ENCODE results near the gene DIO1. TPM values are rescaled to one million over a fixed set of nuclear protein-coding genes. Genes with fewer than 3 reads are reported as not detected.
A peak's percentile ranks its signal among the peaks of the same experiment; 100 is the strongest.

Gene DIO1
- total and polyA plus RNA-seq, 9 of the 15 experiments (the other 6 are each of a cell fraction or from before 2014, with no cell fraction given), result not detected

DNA sequence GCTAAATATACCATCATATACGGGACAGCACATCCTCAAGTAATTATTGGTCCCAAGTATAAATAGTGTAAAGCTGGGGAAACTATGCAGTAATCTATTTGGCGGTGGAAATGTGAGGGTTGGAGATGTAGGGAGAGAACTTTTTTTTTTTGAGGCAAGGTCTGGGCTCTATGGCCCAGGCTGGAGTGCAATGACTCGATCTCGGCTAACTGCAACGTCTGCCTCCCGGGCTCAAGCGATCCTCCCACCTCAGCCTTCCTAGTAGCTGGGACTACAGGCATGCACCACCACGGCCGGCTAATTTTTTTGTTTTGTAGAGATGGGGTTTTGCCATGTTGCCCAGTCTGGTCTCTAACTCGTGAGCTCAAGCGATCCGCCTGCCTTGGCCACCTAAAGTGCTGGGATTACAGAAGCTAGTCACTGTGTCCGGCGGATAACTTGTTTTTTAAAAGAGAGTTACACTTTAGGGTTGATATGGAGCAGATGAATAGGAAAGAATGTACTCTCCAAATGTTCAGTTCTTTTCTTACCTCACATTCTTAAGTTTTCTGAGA, 49.6 kb downstream of the DIO1 start (continued):
- TF ChIP-seq ZBTB40 (IDR thresholded peaks at IDR 0.05), result peak; percentile 9; the same call in 1 of the 2 replicates
- TF ChIP-seq ZBTB40 (CRISPR knock-in tag; IDR thresholded peaks at IDR 0.05), result no peak
- no peak for TF ChIP-seq PRMT5 (CRISPR knock-in tag; IDR thresholded peaks at IDR 0.05)
- TF ChIP-seq, protein P1, sequence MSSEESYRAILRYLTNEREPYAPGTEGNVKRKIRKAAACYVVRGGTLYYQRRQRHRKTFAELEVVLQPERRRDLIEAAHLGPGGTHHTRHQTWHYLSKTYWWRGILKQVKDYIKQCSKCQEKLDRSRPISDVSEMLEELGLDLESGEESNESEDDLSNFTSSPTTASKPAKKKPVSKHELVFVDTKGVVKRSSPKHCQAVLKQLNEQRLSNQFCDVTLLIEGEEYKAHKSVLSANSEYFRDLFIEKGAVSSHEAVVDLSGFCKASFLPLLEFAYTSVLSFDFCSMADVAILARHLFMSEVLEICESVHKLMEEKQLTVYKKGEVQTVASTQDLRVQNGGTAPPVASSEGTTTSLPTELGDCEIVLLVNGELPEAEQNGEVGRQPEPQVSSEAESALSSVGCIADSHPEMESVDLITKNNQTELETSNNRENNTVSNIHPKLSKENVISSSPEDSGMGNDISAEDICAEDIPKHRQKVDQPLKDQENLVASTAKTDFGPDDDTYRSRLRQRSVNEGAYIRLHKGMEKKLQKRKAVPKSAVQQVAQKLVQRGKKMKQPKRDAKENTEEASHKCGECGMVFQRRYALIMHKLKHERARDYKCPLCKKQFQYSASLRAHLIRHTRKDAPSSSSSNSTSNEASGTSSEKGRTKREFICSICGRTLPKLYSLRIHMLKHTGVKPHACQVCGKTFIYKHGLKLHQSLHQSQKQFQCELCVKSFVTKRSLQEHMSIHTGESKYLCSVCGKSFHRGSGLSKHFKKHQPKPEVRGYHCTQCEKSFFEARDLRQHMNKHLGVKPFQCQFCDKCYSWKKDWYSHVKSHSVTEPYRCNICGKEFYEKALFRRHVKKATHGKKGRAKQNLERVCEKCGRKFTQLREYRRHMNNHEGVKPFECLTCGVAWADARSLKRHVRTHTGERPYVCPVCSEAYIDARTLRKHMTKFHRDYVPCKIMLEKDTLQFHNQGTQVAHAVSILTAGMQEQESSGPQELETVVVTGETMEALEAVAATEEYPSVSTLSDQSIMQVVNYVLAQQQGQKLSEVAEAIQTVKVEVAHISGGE (CRISPR knock-in tag; IDR thresholded peaks at IDR 0.05), result 0 out of 6 replicates have a peak, but pooled peaks of 1 of the 3 experiments have one; percentile 33
- TF ChIP-seq NBN (IDR thresholded peaks at IDR 0.05; ENCODE audit: low read depth), result 0 out of 2 replicates have a peak, but pooled peaks have one; percentile 22
- peak; percentile 43 for TF ChIP-seq ZNF384 (IDR thresholded peaks at IDR 0.05; ENCODE audit: low read depth, low read length)
- peak; percentile 28; the same call in 1 of the 2 replicates for TF ChIP-seq CXXC5 (CRISPR knock-in tag; IDR thresholded peaks at IDR 0.05)
- TF ChIP-seq ARID1B (IDR thresholded peaks at IDR 0.05), result 0 out of 2 replicates have a peak, but pooled peaks have one; percentile 10
